Nephron progenitor cell (in vitro differentiated cells): ENCODE results near the gene CHEK1.

ENCODE experiments used
- DNase-seq: peaks from one replicate; pipeline ENCODE4 v3.0.0; 2021
- H3K27ac Mint-ChIP-seq: 2 replicates; pipeline ENCODE4 v1.8.0; 2021; ENCODE audit warnings: mild to moderate bottlenecking, moderate library complexity, mixed read lengths
- H3K27me3 Mint-ChIP-seq: 2 replicates; pipeline ENCODE4 v1.8.0; 2021; ENCODE audit warnings: mild to moderate bottlenecking, low read depth, mixed read lengths; ENCODE audit not compliant: poor library complexity
- H3K36me3 Mint-ChIP-seq: 2 replicates; pipeline ENCODE4 v1.8.0; 2021; ENCODE audit warnings: low read depth, mixed read lengths
- H3K4me1 Mint-ChIP-seq: 2 replicates; pipeline ENCODE4 v1.8.0; 2021; ENCODE audit warnings: mixed read lengths
- H3K4me3 Mint-ChIP-seq: 2 replicates; pipeline ENCODE4 v1.8.0; 2021; ENCODE audit warnings: mild to moderate bottlenecking, moderate library complexity, mixed read lengths
- H3K9me3 Mint-ChIP-seq: 2 replicates; pipeline ENCODE4 v1.8.0; 2021; ENCODE audit warnings: mild to moderate bottlenecking, moderate library complexity, mixed read lengths
- TF ChIP-seq, protein P1 (sequence below): fragments of 200-600 bp; sonication (generic); IDR thresholded peaks from 2 replicates; pipeline ENCODE4 v1.5.0; 2021; ENCODE audit warnings: antibody characterized with exemption

CHEK1 gene

GRCh38 chr11:125679397-125679796 lies 54.4 kb downstream of the CHEK1 start:
- no peaks in the 10 kb centered on the region for H3K9me3 Mint-ChIP-seq
- no peak overlapping the region for H3K27ac Mint-ChIP-seq
- H3K4me3 Mint-ChIP-seq = no peak overlapping the region
- no peak for DNase-seq
- H3K4me1 Mint-ChIP-seq = no peaks in the 10 kb centered on the region
- TF ChIP-seq, protein P1, sequence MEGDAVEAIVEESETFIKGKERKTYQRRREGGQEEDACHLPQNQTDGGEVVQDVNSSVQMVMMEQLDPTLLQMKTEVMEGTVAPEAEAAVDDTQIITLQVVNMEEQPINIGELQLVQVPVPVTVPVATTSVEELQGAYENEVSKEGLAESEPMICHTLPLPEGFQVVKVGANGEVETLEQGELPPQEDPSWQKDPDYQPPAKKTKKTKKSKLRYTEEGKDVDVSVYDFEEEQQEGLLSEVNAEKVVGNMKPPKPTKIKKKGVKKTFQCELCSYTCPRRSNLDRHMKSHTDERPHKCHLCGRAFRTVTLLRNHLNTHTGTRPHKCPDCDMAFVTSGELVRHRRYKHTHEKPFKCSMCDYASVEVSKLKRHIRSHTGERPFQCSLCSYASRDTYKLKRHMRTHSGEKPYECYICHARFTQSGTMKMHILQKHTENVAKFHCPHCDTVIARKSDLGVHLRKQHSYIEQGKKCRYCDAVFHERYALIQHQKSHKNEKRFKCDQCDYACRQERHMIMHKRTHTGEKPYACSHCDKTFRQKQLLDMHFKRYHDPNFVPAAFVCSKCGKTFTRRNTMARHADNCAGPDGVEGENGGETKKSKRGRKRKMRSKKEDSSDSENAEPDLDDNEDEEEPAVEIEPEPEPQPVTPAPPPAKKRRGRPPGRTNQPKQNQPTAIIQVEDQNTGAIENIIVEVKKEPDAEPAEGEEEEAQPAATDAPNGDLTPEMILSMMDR = peak; percentile 22
- H3K27me3 Mint-ChIP-seq = no peaks in the 10 kb centered on the region
- H3K36me3 Mint-ChIP-seq = peaks cover 57% of the 10 kb centered on the region

DNA sequence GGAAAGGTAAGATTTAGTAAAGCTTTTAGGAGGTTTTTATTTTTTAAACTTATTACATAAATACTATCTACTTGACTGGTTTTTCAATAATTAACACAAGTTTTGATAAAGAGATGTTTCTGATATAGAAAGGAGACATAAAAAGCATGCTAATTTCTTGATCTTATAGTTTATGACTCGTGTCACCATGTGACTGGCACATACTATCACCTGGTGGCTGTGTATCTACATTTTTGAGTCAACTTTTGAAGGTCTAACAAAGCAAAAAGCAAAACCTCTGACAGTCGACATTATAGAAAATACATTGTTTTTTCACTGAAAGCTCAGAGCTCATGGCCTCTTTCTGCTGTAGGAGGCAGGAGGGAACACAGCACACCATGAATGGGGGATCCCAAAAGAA lies 54.9 kb downstream of the CHEK1 start:
- TF ChIP-seq, protein P1 = no peak
- Mint-ChIP-seq H3K4me3 (no peak overlapping the region), H3K9me3 (no peaks in the 10 kb centered on the region), H3K27ac (no peak overlapping the region), H3K27me3 (no peaks in the 10 kb centered on the region), H3K4me1 (no peaks in the 10 kb centered on the region), H3K36me3 (peaks cover 58% of the 10 kb centered on the region)
- no peak for DNase-seq

- H3K4me1 Mint-ChIP-seq = no peaks in the 10 kb centered on the region
- no peak within 1 kb of the TSS for H3K27ac Mint-ChIP-seq
- DNase-seq = no peak
- no peaks in the 10 kb centered on the region for H3K9me3 Mint-ChIP-seq
- H3K36me3 Mint-ChIP-seq = peaks cover 67% of the 10 kb centered on the region
- no peaks in the 10 kb centered on the region for H3K27me3 Mint-ChIP-seq
- H3K4me3 Mint-ChIP-seq = no peak within 1 kb of the TSS
- TF ChIP-seq, protein P1 = no peak
Measured at GRCh38 chr11:125680747-125681146, 55.8 kb downstream of the CHEK1 start, which contains the start of gene ACRV1. Gene ACRV1 (minus strand): TSS chr11:125680847. CDS start chr11:125680780, 67 bp downstream.

- DNase-seq = no peak
- Mint-ChIP-seq H3K27me3 (no peaks in the 10 kb centered on the region), H3K4me1 (no peaks in the 10 kb centered on the region), H3K27ac (no peak overlapping the region), H3K9me3 (peaks cover 4% of the 10 kb centered on the region), H3K4me3 (no peak overlapping the region), H3K36me3 (peaks cover 47% of the 10 kb centered on the region)
- TF ChIP-seq, protein P1 = no peak
Measured at GRCh38 chr11:125685228-125685627, 60.3 kb downstream of the CHEK1 start.

DNA sequence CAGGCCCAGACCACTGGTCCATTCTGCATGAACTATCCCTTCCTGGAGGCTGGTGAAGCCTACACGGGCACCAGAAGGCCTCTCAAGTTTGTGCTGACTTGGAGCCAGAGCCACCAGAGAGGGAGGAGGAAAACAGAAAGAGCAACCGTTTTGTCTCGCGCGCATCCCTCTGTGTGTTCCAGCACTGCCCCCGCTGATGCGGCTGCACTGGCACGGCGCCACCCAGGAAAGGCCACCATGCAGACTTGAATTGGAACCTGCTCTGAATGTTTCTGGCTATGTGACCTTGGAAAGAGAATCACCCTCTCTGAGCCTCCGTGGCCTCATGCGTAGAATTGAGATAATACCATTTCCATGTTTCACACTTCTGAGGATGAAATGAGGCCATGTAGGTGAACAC lies 63.1 kb downstream of the CHEK1 start:
- Mint-ChIP-seq H3K4me3 (no peak overlapping the region), H3K36me3 (peaks cover 38% of the 10 kb centered on the region), H3K27me3 (no peaks in the 10 kb centered on the region), H3K27ac (no peak overlapping the region), H3K9me3 (peaks cover 4% of the 10 kb centered on the region), H3K4me1 (no peaks in the 10 kb centered on the region)
- TF ChIP-seq, protein P1 = no peak
- no peak for DNase-seq

GRCh38 chr11:125688632-125689031 lies 63.7 kb downstream of the CHEK1 start:
- Mint-ChIP-seq H3K27ac (no peak overlapping the region), H3K4me3 (no peak overlapping the region), H3K36me3 (peaks cover 32% of the 10 kb centered on the region), H3K9me3 (peaks cover 4% of the 10 kb centered on the region), H3K4me1 (no peaks in the 10 kb centered on the region), H3K27me3 (no peaks in the 10 kb centered on the region)
- TF ChIP-seq, protein P1 = no peak
- no peak for DNase-seq
